NT2/D1 (cell line): ENCODE results near the gene RGMA.

Experiments
- YY1 ChIP-seq: IDR thresholded peaks from 2 replicates; pipeline ENCODE4 v1.6.1; 2011; ENCODE audit not compliant: insufficient read length, insufficient read depth
- ZNF274 ChIP-seq: IDR thresholded peaks from 2 replicates; pipeline ENCODE4 v1.6.1; 2011; ENCODE audit warnings: mild to moderate bottlenecking, low read depth, low read length

GRCh38 chr15:93018574-93018973, 70.4 kb downstream of the RGMA start:
- TF ChIP-seq ZNF274 (no peak), YY1 (no peak)
